KMS-11 (cell line): ENCODE data around the gene PAH.

ENCODE experiments used
- H2AFZ ChIP-seq: fragments of 200-600 bp; sonication (generic); 2 replicates; pipeline ENCODE4 v1.6.1; 2016; ENCODE audit warnings: antibody characterized with exemption, mixed run types, low read depth
- H3K27ac ChIP-seq: fragments of 200-600 bp; sonication (generic); 2 replicates; pipeline ENCODE4 v1.6.1; 2016; ENCODE audit warnings: mild to moderate bottlenecking, mixed run types
- H3K27me3 ChIP-seq: fragments of 200-600 bp; sonication (generic); 2 replicates; pipeline ENCODE4 v1.6.1; 2017; ENCODE audit warnings: mild to moderate bottlenecking, low read depth, mixed run types, moderate library complexity; ENCODE audit not compliant: insufficient read depth
- H3K36me3 ChIP-seq: fragments of 200-600 bp; sonication (generic); 2 replicates; pipeline ENCODE4 v1.6.1; 2017; ENCODE audit warnings: mild to moderate bottlenecking, mixed run types; ENCODE audit not compliant: insufficient read depth
- H3K4me1 ChIP-seq: fragments of 200-600 bp; sonication (generic); 2 replicates; pipeline ENCODE4 v1.6.1; 2016; ENCODE audit warnings: mild to moderate bottlenecking, low read depth, mixed run types; ENCODE audit not compliant: poor library complexity, severe bottlenecking
- H3K4me2 ChIP-seq: fragments of 200-600 bp; sonication (generic); 2 replicates; pipeline ENCODE4 v1.7.0; 2016; ENCODE audit warnings: mild to moderate bottlenecking, mixed run types
- H3K4me3 ChIP-seq: fragments of 200-600 bp; sonication (generic); IDR thresholded peaks from 2 replicates; pipeline ENCODE4 v1.6.1; 2017; ENCODE audit warnings: low read depth, low read length, mixed read lengths; ENCODE audit not compliant: insufficient read depth
- H3K79me2 ChIP-seq: fragments of 200-600 bp; sonication (generic); 2 replicates; pipeline ENCODE4 v1.6.1; 2016; ENCODE audit warnings: low read depth, mixed run types; ENCODE audit not compliant: insufficient read depth
- H3K9ac ChIP-seq: fragments of 200-600 bp; sonication (generic); 2 replicates; pipeline ENCODE4 v1.6.1; 2016; ENCODE audit warnings: mild to moderate bottlenecking, mixed run types
- H4K20me1 ChIP-seq: fragments of 200-600 bp; sonication (generic); 2 replicates; pipeline ENCODE4 v1.6.1; 2016; ENCODE audit warnings: mild to moderate bottlenecking, mixed run types; ENCODE audit not compliant: insufficient read depth
- TF ChIP-seq, protein P1 (sequence below): fragments of 200-600 bp; sonication (generic); conservative IDR thresholded peaks from 2 replicates; pipeline ENCODE4 v1.6.1; 2017; ENCODE audit warnings: low read depth, mild to moderate bottlenecking, antibody characterized with exemption, low read length, moderate library complexity, mixed read lengths

Gene PAH

DNA sequence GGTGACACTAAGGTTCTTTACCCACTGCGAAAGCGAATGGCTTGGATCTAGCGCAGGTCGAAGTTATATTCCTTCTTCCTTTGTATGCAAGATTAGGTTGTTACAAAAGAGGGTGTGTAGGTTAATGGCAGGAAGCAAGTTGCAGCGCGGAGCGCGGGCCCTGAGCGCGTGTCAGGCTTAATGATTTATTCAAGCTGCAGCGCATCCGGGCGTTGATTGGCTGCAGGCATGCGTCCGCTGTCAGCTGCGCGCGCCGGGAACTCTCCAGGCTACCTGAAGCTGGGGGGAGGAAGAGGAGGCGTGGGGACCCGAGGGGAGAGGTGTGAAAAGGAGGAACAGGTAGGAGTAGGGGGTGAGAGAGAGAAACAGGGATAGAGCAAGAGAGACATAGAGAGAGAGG lies 47.8 kb upstream of the PAH start:
- TF ChIP-seq, protein P1, sequence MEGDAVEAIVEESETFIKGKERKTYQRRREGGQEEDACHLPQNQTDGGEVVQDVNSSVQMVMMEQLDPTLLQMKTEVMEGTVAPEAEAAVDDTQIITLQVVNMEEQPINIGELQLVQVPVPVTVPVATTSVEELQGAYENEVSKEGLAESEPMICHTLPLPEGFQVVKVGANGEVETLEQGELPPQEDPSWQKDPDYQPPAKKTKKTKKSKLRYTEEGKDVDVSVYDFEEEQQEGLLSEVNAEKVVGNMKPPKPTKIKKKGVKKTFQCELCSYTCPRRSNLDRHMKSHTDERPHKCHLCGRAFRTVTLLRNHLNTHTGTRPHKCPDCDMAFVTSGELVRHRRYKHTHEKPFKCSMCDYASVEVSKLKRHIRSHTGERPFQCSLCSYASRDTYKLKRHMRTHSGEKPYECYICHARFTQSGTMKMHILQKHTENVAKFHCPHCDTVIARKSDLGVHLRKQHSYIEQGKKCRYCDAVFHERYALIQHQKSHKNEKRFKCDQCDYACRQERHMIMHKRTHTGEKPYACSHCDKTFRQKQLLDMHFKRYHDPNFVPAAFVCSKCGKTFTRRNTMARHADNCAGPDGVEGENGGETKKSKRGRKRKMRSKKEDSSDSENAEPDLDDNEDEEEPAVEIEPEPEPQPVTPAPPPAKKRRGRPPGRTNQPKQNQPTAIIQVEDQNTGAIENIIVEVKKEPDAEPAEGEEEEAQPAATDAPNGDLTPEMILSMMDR: no peak
- Histone ChIP-seq H3K9ac (no peak overlapping the region), H4K20me1 (no peaks in the 10 kb centered on the region), H3K79me2 (no peaks in the 10 kb centered on the region), H3K4me2 (no peak overlapping the region), H3K27ac (no peak overlapping the region), H3K36me3 (no peaks in the 10 kb centered on the region), H3K4me1 (no peaks in the 10 kb centered on the region), H3K4me3 (no peak overlapping the region), H3K27me3 (no peaks in the 10 kb centered on the region), H2AFZ (no peak overlapping the region)

- Histone ChIP-seq H3K79me2 (no peaks in the 10 kb centered on the region), H3K27ac (no peak overlapping the region), H2AFZ (no peak overlapping the region), H4K20me1 (no peaks in the 10 kb centered on the region), H3K4me3 (no peak overlapping the region), H3K9ac (no peak overlapping the region), H3K4me2 (no peak overlapping the region), H3K27me3 (no peaks in the 10 kb centered on the region), H3K36me3 (no peaks in the 10 kb centered on the region), H3K4me1 (no peaks in the 10 kb centered on the region)
- TF ChIP-seq, protein P1: no peak
Observed at GRCh38 chr12:102963796-102964195, 46.8 kb upstream of the PAH start.

GRCh38 chr12:102962986-102963385 lies 45.9 kb upstream of the PAH start:
- H4K20me1 ChIP-seq: no peaks in the 10 kb centered on the region
- no peak overlapping the region for H2AFZ ChIP-seq
- H3K4me2 ChIP-seq: no peak overlapping the region
- TF ChIP-seq, protein P1: no peak
- no peaks in the 10 kb centered on the region for H3K36me3 ChIP-seq
- no peaks in the 10 kb centered on the region for H3K79me2 ChIP-seq
- no peak overlapping the region for H3K9ac ChIP-seq
- no peak overlapping the region for H3K27ac ChIP-seq
- H3K4me3 ChIP-seq: no peak overlapping the region
- H3K4me1 ChIP-seq: no peaks in the 10 kb centered on the region
- H3K27me3 ChIP-seq: no peaks in the 10 kb centered on the region

- no peak overlapping the region for H3K4me2 ChIP-seq
Observed at GRCh38 chr12:102962532-102962931, 45.5 kb upstream of the PAH start.

More at GRCh38 chr12:102962532-102962931, 45.5 kb upstream of the PAH start:
- H3K27me3 ChIP-seq: no peaks in the 10 kb centered on the region
- H3K27ac ChIP-seq: no peak overlapping the region
- H2AFZ ChIP-seq: no peak overlapping the region
- H3K4me3 ChIP-seq: no peak overlapping the region
- no peaks in the 10 kb centered on the region for H3K79me2 ChIP-seq
- H4K20me1 ChIP-seq: no peaks in the 10 kb centered on the region
- no peaks in the 10 kb centered on the region for H3K4me1 ChIP-seq
- H3K9ac ChIP-seq: no peak overlapping the region
- no peaks in the 10 kb centered on the region for H3K36me3 ChIP-seq
- TF ChIP-seq, protein P1: no peak
